Breast epithelium (tissue), 4 donors: Measurements from ENCODE around the gene FIG4. TPM values are rescaled to one million over a fixed set of nuclear protein-coding genes. Genes with fewer than 3 reads are reported as not detected.
A peak's percentile ranks its signal among the peaks of the same experiment; 100 is the strongest.

Source experiments
- DNase-seq, 2 donors: peaks; one replicate each; pipeline ENCODE4 v3.0.0-alpha.2; 2019; ENCODE audit warnings: low spot score in 2 of 2
- H3K27ac ChIP-seq, 2 donors: fragments of 200-600 bp; sonication (generic) in 1 of 2; one replicate each; pipeline ENCODE4 v1.5.1; 2016 to 2019; ENCODE audit warnings: mild to moderate bottlenecking in 1 of 2
- H3K27me3 ChIP-seq, 2 donors: fragments of 200-600 bp; sonication (generic) in 1 of 2; one replicate each; pipeline versions ENCODE4 v1.5.1 to v1.6.0; 2017 to 2019; ENCODE audit warnings: control low read depth in 1 of 2, mild to moderate bottlenecking in 1 of 2
- H3K36me3 ChIP-seq: fragments of 200-600 bp; one replicate; pipeline ENCODE4 v1.5.1; 2019
- H3K4me1 ChIP-seq, 2 donors: fragments of 200-600 bp; sonication (generic); one replicate each; pipeline ENCODE4 v1.5.1; 2016 to 2019; ENCODE audit warnings: control low read depth in 1 of 2
- H3K4me3 ChIP-seq, 3 donors: fragments of 200-600 bp; sonication (generic); 1 replicate in 2 of 3; 2 replicates in 1 of 3; pipeline ENCODE4 v1.5.1; 2016 to 2019; ENCODE audit warnings: mild to moderate bottlenecking in 3 of 3, moderate library complexity in 2 of 3
- H3K9me3 ChIP-seq, 2 donors: fragments of 200-600 bp; sonication (generic) in 1 of 2; one replicate each; pipeline ENCODE4 v1.5.1; 2016 to 2019; ENCODE audit warnings: control low read depth in 1 of 2
- POLR2A ChIP-seq: fragments of 450-650 bp; IDR thresholded peaks from one replicate; pipeline ENCODE4 v1.6.1; 2016; ENCODE audit warnings: antibody characterized with exemption, mild to moderate bottlenecking, moderate library complexity
- POLR2AphosphoS5 ChIP-seq, 3 donors: sonication (generic); formaldehyde crosslinking; IDR thresholded peaks; one replicate each; pipeline ENCODE4 v1.6.1; 2017; ENCODE audit warnings: antibody characterized with exemption in 3 of 3
- intact Hi-C: fragments of 100-400 bp; cut with DNase I; formaldehyde crosslinking; loops from one replicate; pipeline ENCODE4 v1.15.1; 2023; ENCODE audit warnings: low total_unique reads
- total RNA-seq, 3 donors: library from RNA; depleted of rRNA; stranded (reverse); fragments of >200 nt; gene quantifications; one replicate each; pipeline ENCODE4 v1.1.0, GENCODE V29; 2016
- TF ChIP-seq, protein P1 (sequence below), 3 donors: fragments of 450-650 bp; IDR thresholded peaks; one replicate each; pipeline ENCODE4 v1.5.1; 2016 to 2017; ENCODE audit warnings: antibody characterized with exemption in 3 of 3, mild to moderate bottlenecking in 3 of 3, moderate library complexity in 3 of 3

The FIG4 gene
- total RNA-seq, 3 donors from 2014 or later, result 18.2 to 29.6 (median 18.4) TPM

DNA sequence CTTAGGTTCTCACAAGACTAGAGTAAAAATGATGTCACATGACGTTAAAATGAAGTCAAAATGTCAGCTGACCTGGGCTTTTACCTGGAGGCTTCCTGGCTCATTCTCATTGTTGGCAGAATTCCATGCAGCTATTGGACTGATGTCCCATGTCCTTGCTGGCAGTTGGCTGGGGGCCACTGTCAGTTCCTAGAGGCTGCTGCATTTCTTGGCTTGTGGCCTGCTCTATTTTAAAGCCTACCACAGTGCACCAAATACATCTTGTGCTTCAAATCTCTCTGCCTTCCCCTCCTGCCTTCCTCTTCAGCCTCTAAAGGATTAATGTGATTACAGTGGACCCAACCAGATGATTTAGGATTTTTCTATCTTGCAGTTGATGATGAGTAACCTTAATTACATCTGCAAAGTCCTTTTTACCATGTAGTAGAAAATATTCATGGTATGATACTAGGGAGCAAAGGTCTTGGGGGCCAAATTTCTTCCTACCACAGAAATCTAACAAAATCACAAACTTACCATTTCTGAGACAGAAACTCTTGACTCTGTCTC lies 81.9 kb downstream of the FIG4 start:
- H3K4me3 ChIP-seq, result no peak overlapping the region
- H3K27ac ChIP-seq, result no peak overlapping the region
- peak; percentile 21 to 55 for DNase-seq
- no peaks in the 10 kb centered on the region for H3K4me1 ChIP-seq
- no peaks in the 10 kb centered on the region for H3K9me3 ChIP-seq
- intact Hi-C loops, result no loop called here
- H3K36me3 ChIP-seq, result no peaks in the 10 kb centered on the region
- TF ChIP-seq POLR2AphosphoS5 (IDR thresholded peaks at IDR 0.05), result no peak
- TF ChIP-seq, protein P1, sequence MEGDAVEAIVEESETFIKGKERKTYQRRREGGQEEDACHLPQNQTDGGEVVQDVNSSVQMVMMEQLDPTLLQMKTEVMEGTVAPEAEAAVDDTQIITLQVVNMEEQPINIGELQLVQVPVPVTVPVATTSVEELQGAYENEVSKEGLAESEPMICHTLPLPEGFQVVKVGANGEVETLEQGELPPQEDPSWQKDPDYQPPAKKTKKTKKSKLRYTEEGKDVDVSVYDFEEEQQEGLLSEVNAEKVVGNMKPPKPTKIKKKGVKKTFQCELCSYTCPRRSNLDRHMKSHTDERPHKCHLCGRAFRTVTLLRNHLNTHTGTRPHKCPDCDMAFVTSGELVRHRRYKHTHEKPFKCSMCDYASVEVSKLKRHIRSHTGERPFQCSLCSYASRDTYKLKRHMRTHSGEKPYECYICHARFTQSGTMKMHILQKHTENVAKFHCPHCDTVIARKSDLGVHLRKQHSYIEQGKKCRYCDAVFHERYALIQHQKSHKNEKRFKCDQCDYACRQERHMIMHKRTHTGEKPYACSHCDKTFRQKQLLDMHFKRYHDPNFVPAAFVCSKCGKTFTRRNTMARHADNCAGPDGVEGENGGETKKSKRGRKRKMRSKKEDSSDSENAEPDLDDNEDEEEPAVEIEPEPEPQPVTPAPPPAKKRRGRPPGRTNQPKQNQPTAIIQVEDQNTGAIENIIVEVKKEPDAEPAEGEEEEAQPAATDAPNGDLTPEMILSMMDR (IDR thresholded peaks at IDR 0.05), result no peak
- no peak for TF ChIP-seq POLR2A
- H3K27me3 ChIP-seq, result no peaks in the 10 kb centered on the region

DNA sequence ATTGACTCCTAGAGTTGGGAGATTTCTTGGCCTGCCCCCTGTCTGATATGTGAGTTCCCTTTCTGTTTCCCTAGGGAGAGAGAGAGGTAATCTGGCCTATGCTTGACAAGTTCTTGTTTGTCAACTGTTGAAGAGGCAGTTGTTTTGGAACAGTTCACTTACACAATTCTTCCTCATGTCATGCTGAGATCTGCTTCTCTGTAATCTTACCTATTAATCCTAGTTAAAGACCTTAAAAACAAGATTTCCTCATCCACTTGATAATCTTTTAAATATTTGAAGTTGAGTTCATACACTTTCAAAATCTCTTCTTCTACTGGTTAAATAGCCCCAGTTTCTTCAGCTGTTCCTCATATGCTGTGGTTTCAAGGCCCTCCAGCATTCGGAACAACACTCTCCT lies 89.9 kb downstream of the FIG4 start:
- H3K27ac ChIP-seq, result no peak overlapping the region
- H3K4me3 ChIP-seq, result no peak overlapping the region
- no peaks in the 10 kb centered on the region for H3K9me3 ChIP-seq
- TF ChIP-seq POLR2AphosphoS5 (IDR thresholded peaks at IDR 0.05) (no peak), POLR2A (no peak)
- TF ChIP-seq, protein P1 (IDR thresholded peaks at IDR 0.05), result no peak
- H3K27me3 ChIP-seq, result no peaks in the 10 kb centered on the region
- H3K4me1 ChIP-seq, result no peaks in the 10 kb centered on the region
- DNase-seq, result no peak
- no peaks in the 10 kb centered on the region for H3K36me3 ChIP-seq
- intact Hi-C loops, result no loop called here

DNA sequence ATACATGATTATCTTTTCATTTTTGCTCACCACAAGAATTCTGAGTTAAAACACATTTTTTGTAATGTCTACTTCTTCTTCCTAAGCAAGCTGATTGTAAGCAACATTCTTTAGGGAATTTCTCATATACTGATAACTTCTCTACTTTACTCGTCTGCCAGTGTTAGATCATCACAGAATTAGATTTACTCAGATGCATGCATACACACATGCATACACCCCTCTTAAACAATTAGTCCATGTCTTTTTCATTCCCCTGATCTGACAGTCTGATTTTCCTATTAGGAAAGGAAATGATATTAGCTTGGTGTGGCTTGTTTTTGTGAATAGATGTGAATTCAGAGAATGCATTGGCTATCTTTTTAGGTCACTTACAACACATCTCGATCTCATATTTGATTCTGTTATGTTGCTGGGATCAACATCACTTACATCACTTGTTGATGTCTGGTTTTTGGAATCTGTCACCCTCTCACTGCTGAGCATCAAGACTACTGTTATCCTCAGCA lies 91.4 kb downstream of the FIG4 start:
- no peak for TF ChIP-seq POLR2AphosphoS5 (IDR thresholded peaks at IDR 0.05)
- TF ChIP-seq, protein P1 (IDR thresholded peaks at IDR 0.05), result no peak
- TF ChIP-seq POLR2A, result no peak
- Histone ChIP-seq H3K36me3 (no peaks in the 10 kb centered on the region), H3K27me3 (no peaks in the 10 kb centered on the region), H3K9me3 (no peaks in the 10 kb centered on the region), H3K27ac (no peak overlapping the region), H3K4me3 (no peak overlapping the region), H3K4me1 (no peaks in the 10 kb centered on the region)
- no peak for DNase-seq
- intact Hi-C loops, result no loop called here

DNA sequence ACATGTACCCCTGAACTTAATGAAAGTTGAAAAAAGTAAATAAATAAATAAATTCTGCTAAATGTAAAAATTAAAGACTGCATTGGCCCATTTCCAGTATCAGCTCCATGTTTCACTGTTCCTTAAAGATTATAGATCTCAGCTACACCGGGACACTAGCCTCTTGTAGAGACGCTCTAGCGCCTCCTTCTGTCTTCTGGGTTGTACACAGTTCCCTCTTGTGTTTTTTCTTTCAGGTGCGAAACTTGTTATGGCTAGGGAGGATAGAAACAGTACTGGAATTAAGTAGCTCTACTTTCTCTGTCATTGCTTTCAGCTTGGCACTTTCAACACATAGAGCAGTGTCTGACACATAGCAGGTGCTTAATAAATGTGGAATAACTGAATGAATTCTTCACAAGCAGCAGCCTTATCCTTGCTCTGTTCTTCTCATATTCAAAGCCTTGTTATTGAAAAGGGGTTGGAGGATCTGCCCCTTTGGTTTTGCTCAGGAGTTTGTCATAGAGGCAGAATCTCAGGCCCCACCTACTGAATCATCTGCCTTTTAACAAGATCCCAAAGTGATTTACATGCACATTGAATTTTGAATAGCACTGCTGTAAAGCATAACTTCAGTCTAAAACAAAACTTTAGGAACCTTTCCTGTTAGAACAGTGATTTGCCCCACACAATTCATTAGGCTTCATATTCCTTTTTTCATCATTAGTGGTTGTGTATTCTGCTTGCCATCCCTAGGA lies 92.3 kb downstream of the FIG4 start:
- no peaks in the 10 kb centered on the region for H3K4me1 ChIP-seq
- TF ChIP-seq POLR2A (no peak), POLR2AphosphoS5 (IDR thresholded peaks at IDR 0.05) (no peak)
- TF ChIP-seq, protein P1 (IDR thresholded peaks at IDR 0.05), result no peak
- no peaks in the 10 kb centered on the region for H3K9me3 ChIP-seq
- no peak overlapping the region for H3K27ac ChIP-seq
- no peak for DNase-seq
- H3K36me3 ChIP-seq, result no peaks in the 10 kb centered on the region
- intact Hi-C loops, result no loop called here
- H3K27me3 ChIP-seq, result no peaks in the 10 kb centered on the region
- no peak overlapping the region for H3K4me3 ChIP-seq

DNA sequence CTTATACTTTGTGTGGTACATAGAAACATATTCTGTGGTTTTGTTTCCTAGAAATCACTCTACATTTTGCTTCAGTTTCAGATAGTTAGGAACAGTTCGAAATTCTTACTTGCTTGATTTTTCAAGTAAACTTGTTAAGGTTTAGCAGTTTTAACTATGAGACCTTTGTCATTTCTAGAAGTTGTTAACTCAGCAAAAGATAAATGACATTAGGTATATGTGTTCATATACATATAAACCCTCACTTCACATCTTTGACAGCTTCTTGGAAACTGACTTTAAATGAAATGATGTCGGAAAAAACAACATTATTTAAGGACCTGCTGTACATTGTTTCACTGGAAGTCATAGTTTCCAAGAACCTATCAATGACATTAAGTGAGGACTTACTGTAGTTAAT lies 96.2 kb downstream of the FIG4 start:
- Histone ChIP-seq H3K4me1 (no peaks in the 10 kb centered on the region), H3K9me3 (no peaks in the 10 kb centered on the region), H3K27me3 (no peaks in the 10 kb centered on the region), H3K27ac (no peak overlapping the region), H3K4me3 (no peak overlapping the region), H3K36me3 (no peaks in the 10 kb centered on the region)
- TF ChIP-seq, protein P1 (IDR thresholded peaks at IDR 0.05), result no peak
- no peak for TF ChIP-seq POLR2AphosphoS5 (IDR thresholded peaks at IDR 0.05)
- no peak for TF ChIP-seq POLR2A
- intact Hi-C loops, result no loop called here
- no peak for DNase-seq
